Esophagus (tissue), 2 donors: ENCODE results near the gene TSPAN8. TPM values are rescaled to one million over a fixed set of nuclear protein-coding genes. Genes with fewer than 3 reads are reported as not detected.

ENCODE experiments used
- H3K27ac ChIP-seq, 2 donors: one replicate each; pipeline ENCODE4 v1.5.1; 2013; ENCODE audit warnings: low read depth in 2 of 2, mild to moderate bottlenecking in 2 of 2, inconsistent platforms in 1 of 2, low read length in 1 of 2, moderate library complexity in 1 of 2
- H3K27me3 ChIP-seq, 2 donors: one replicate each; pipeline ENCODE4 v1.6.1; 2013; ENCODE audit warnings: low read length in 2 of 2, control low read depth in 1 of 2, mild to moderate bottlenecking in 1 of 2; ENCODE audit not compliant: insufficient read depth in 2 of 2, control insufficient read depth in 1 of 2
- H3K36me3 ChIP-seq, 2 donors: one replicate each; pipeline ENCODE4 v1.6.1; 2013; ENCODE audit warnings: low read length in 1 of 2; ENCODE audit not compliant: control insufficient read depth in 2 of 2, insufficient read depth in 2 of 2
- H3K4me1 ChIP-seq, 2 donors: one replicate each; pipeline ENCODE4 v1.6.1; 2013; ENCODE audit warnings: low read length in 1 of 2; ENCODE audit not compliant: control insufficient read depth in 2 of 2, insufficient read depth in 2 of 2
- H3K4me3 ChIP-seq, 2 donors: one replicate each; pipeline ENCODE4 v1.5.1; 2013; ENCODE audit warnings: low read length in 2 of 2, mild to moderate bottlenecking in 2 of 2, low read depth in 1 of 2, moderate library complexity in 1 of 2
- H3K9me3 ChIP-seq, 2 donors: one replicate each; pipeline ENCODE4 v1.6.1; 2013; ENCODE audit warnings: mild to moderate bottlenecking in 2 of 2, low read depth in 1 of 2, low read length in 1 of 2, moderate library complexity in 1 of 2; ENCODE audit not compliant: control insufficient read depth in 2 of 2, insufficient read depth in 1 of 2
- WGBS, 2 donors: extraction: QIAGEN DNeasy Blood & Tissue Kit; methylation state at CpG; one replicate each; pipeline ENCODE4 v1.1.7; 2013; 5-methylcytosine and 5-hydroxymethylcytosine counted together
- polyA plus RNA-seq, 2 donors: library from polyadenylated mRNA; stranded (reverse); fragments of 200-250 nt; gene quantifications; one replicate each; pipeline ENCODE4 v1.2.3, GENCODE V29; 2013
- donor health status: healthy with polysubstance abuse.
- donor health status: Bipolar disorder and iron deficiency.

TSPAN8 gene
- polyA plus RNA-seq, 2 donors = 0.78 to 2.2 TPM

GRCh38 chr12:71135812-71136176 is 22.0 kb downstream of the TSPAN8 start:
- no peak overlapping the region for H3K27ac ChIP-seq
- no peaks in the 10 kb centered on the region for H3K36me3 ChIP-seq
- no peaks in the 10 kb centered on the region for H3K27me3 ChIP-seq
- H3K4me1 ChIP-seq = no peaks in the 10 kb centered on the region
- no peaks in the 10 kb centered on the region for H3K9me3 ChIP-seq
- 55 to 57% methylated on average over 3 of the region's 3 CpGs for WGBS, 2 donors
- no peak overlapping the region for H3K4me3 ChIP-seq

GRCh38 chr12:71135077-71135811 is 22.6 kb downstream of the TSPAN8 start:
- H3K27me3 ChIP-seq = no peaks in the 10 kb centered on the region
- H3K4me1 ChIP-seq = no peaks in the 10 kb centered on the region
- no peak overlapping the region for H3K4me3 ChIP-seq
- 80 to 84% methylated on average over 2 of the region's 2 CpGs for WGBS, 2 donors
- H3K27ac ChIP-seq = no peak overlapping the region
- H3K9me3 ChIP-seq = no peaks in the 10 kb centered on the region
- no peaks in the 10 kb centered on the region for H3K36me3 ChIP-seq

- no peak overlapping the region for H3K27ac ChIP-seq
- H3K4me3 ChIP-seq = no peak overlapping the region
- H3K27me3 ChIP-seq = no peaks in the 10 kb centered on the region
- no peaks in the 10 kb centered on the region for H3K9me3 ChIP-seq
- no peaks in the 10 kb centered on the region for H3K36me3 ChIP-seq
- 21 to 46% methylated on average over 2 of the region's 2 CpGs for WGBS, 2 donors
- no peaks in the 10 kb centered on the region for H3K4me1 ChIP-seq
Measured at GRCh38 chr12:71134405-71134804, 23.4 kb downstream of the TSPAN8 start.

GRCh38 chr12:71130521-71131069 is 27.2 kb downstream of the TSPAN8 start:
- no peaks in the 10 kb centered on the region for H3K27me3 ChIP-seq
- no peaks in the 10 kb centered on the region for H3K36me3 ChIP-seq
- 4 to 16% methylated on average over 1 of the region's 1 CpG for WGBS, 2 donors
- no peaks in the 10 kb centered on the region for H3K4me1 ChIP-seq
- H3K27ac ChIP-seq = no peak overlapping the region
- H3K4me3 ChIP-seq = no peak overlapping the region
- H3K9me3 ChIP-seq = no peaks in the 10 kb centered on the region

- Histone ChIP-seq H3K9me3 (no peaks in the 10 kb centered on the region), H3K4me3 (no peak overlapping the region), H3K36me3 (no peaks in the 10 kb centered on the region), H3K27ac (no peak overlapping the region), H3K4me1 (no peaks in the 10 kb centered on the region), H3K27me3 (no peaks in the 10 kb centered on the region)
- WGBS, 2 donors = 54 to 67% methylated on average over 2 of the region's 2 CpGs
Measured at GRCh38 chr12:71129364-71129763, 28.4 kb downstream of the TSPAN8 start.

- Histone ChIP-seq H3K27me3 (no peaks in the 10 kb centered on the region), H3K27ac (no peak overlapping the region), H3K36me3 (no peaks in the 10 kb centered on the region), H3K4me1 (no peaks in the 10 kb centered on the region), H3K4me3 (no peak overlapping the region), H3K9me3 (no peaks in the 10 kb centered on the region)
- WGBS, 2 donors = 31 to 33% methylated on average over 1 of the region's 1 CpG
Measured at GRCh38 chr12:71128191-71128788, 29.5 kb downstream of the TSPAN8 start.

- Histone ChIP-seq H3K27me3 (no peaks in the 10 kb centered on the region), H3K4me1 (no peaks in the 10 kb centered on the region), H3K9me3 (no peaks in the 10 kb centered on the region), H3K27ac (no peak overlapping the region), H3K36me3 (no peaks in the 10 kb centered on the region), H3K4me3 (no peak overlapping the region)
- WGBS, 2 donors = 90 to 95% methylated on average over 1 of the region's 1 CpG
Measured at GRCh38 chr12:71125949-71126348, 31.9 kb downstream of the TSPAN8 start.

- WGBS, 2 donors = 32 to 42% methylated on average over 2 of the region's 2 CpGs
Measured at GRCh38 chr12:71125515-71125914, 32.3 kb downstream of the TSPAN8 start.

GRCh38 chr12:71124835-71125460 is 32.9 kb downstream of the TSPAN8 start:
- Histone ChIP-seq H3K27ac (no peak overlapping the region), H3K4me1 (no peaks in the 10 kb centered on the region), H3K9me3 (no peaks in the 10 kb centered on the region), H3K36me3 (no peaks in the 10 kb centered on the region), H3K4me3 (no peak overlapping the region), H3K27me3 (no peaks in the 10 kb centered on the region)
- 63 to 68% methylated on average over 5 of the region's 5 CpGs for WGBS, 2 donors

More at GRCh38 chr12:71125515-71125914, 32.3 kb downstream of the TSPAN8 start:
- Histone ChIP-seq H3K36me3 (no peaks in the 10 kb centered on the region), H3K27me3 (no peaks in the 10 kb centered on the region), H3K4me1 (no peaks in the 10 kb centered on the region), H3K27ac (no peak overlapping the region), H3K4me3 (no peak overlapping the region), H3K9me3 (no peaks in the 10 kb centered on the region)
